Spleen (tissue), 11 donors: ENCODE measurements around the gene TBX10. TPM values are rescaled to one million over a fixed set of nuclear protein-coding genes. Genes with fewer than 3 reads are reported as not detected.

Source experiments
- DNase-seq: peaks from one replicate; pipeline ENCODE4 v3.0.0-alpha.2; 2020
- H3K27ac ChIP-seq, 8 donors: fragments of 200-600 bp; sonication (generic) in 7 of 8; 1 replicate in 4 of 8; 2 replicates in 4 of 8; pipeline versions ENCODE4 v1.5.0 to v1.8.0; 2016 to 2021; ENCODE audit warnings: inconsistent platforms in 4 of 8, mild to moderate bottlenecking in 4 of 8, moderate library complexity in 1 of 8
- H3K27me3 ChIP-seq, 7 donors: fragments of 200-600 bp; sonication (generic) in 6 of 7; replicated peaks in 1 of 7; 1 replicate in 4 of 7; 2 replicates in 3 of 7; pipeline versions ENCODE4 v1.5.0 to v1.8.0; 2016 to 2021; ENCODE audit warnings: inconsistent platforms in 3 of 7, mild to moderate bottlenecking in 1 of 7
- H3K36me3 ChIP-seq, 6 donors: fragments of 200-600 bp; sonication (generic) in 5 of 6; 1 replicate in 4 of 6; 2 replicates in 2 of 6; pipeline versions ENCODE4 v1.5.0 to v1.8.0; 2016 to 2021; ENCODE audit warnings: inconsistent platforms in 2 of 6
- H3K4me1 ChIP-seq, 6 donors: fragments of 200-600 bp; sonication (generic) in 5 of 6; 1 replicate in 3 of 6; 2 replicates in 3 of 6; pipeline versions ENCODE4 v1.5.0 to v1.8.0; 2016 to 2021; ENCODE audit warnings: inconsistent platforms in 3 of 6
- H3K4me3 ChIP-seq, 8 donors: fragments of 200-600 bp; sonication (generic) in 7 of 8; 1 replicate in 4 of 8; 2 replicates in 4 of 8; pipeline versions ENCODE4 v1.5.0 to v1.8.0; 2016 to 2021; ENCODE audit warnings: inconsistent platforms in 4 of 8, mild to moderate bottlenecking in 4 of 8, moderate library complexity in 2 of 8
- H3K9me3 ChIP-seq, 8 donors: fragments of 200-600 bp; sonication (generic) in 7 of 8; 1 replicate in 4 of 8; 2 replicates in 4 of 8; pipeline versions ENCODE4 v1.5.0 to v1.8.0; 2016 to 2021; ENCODE audit warnings: inconsistent platforms in 4 of 8
- POLR2A ChIP-seq, 3 donors: fragments of 450-650 bp; IDR thresholded peaks; one replicate each; pipeline ENCODE4 v1.5.1; 2017; ENCODE audit warnings: antibody characterized with exemption in 3 of 3, mild to moderate bottlenecking in 1 of 3
- POLR2AphosphoS5 ChIP-seq, 3 donors: sonication (generic); formaldehyde crosslinking; IDR thresholded peaks; one replicate each; pipeline ENCODE4 v1.5.1; 2017; ENCODE audit warnings: antibody characterized with exemption in 3 of 3
- WGBS, 5 donors: extraction: QIAGEN DNeasy Blood & Tissue Kit in 3 of 5; methylation state at CpG; one replicate each; pipeline versions ENCODE4 v1.1.5 to v1.1.7; 2013 to 2018; 5-methylcytosine and 5-hydroxymethylcytosine counted together
- intact Hi-C: fragments of 100-400 bp; cut with DNase I; formaldehyde crosslinking; loops from one replicate; pipeline ENCODE4 v1.15.0; 2023; ENCODE audit warnings: low total_unique reads
- polyA plus RNA-seq, 3 donors: library from polyadenylated mRNA; stranded (reverse); fragments of 200-250 nt; gene quantifications; one replicate each; pipeline ENCODE4 v1.2.1, GENCODE V29; 2013
- total RNA-seq, 7 donors: library from RNA; depleted of rRNA in 3 of 7; stranded (reverse); fragments of >200 nt in 3 of 7; fragmentation: NEBNext Ultra II Directional in 4 of 7; extraction: Animal tissue kit (Norgen Biotek cat#: 25700) in 4 of 7; gene quantifications; one replicate each; pipeline versions ENCODE4 v1.1.0 to v1.2.1, GENCODE V29; 2016 to 2021
- TF ChIP-seq, protein P1 (sequence below), 11 experiments: fragments of 200-600 bp in 7 of 11; fragments of 450-650 bp in 4 of 11; sonication (generic) in 4 of 11; IDR thresholded peaks in 8 of 11; conservative IDR thresholded peaks in 3 of 11; 1 replicate in 7 of 11; 2 replicates in 4 of 11; pipeline versions ENCODE4 v1.4.0 to v1.8.0; 2016 to 2021; ENCODE audit warnings: antibody characterized with exemption in 11 of 11, inconsistent platforms in 4 of 11, mild to moderate bottlenecking in 1 of 11
- donor health status: healthy with polysubstance abuse.
- donor health status: DM: no; HTN: no; CAD: no; lungs with moderate emphysema.
- donor health status: DM: no; HTN: no; CAD: no.
- donor health status: Bipolar disorder and iron deficiency.
- donor health status: healthy.
- donor health status: DM: no; HTN: no; CAD: no.
- donor health status: DM: yes; HTN: yes; CAD: no.

TBX10 gene
- total and polyA plus RNA-seq, 10 donors: 0.08 TPM; not detected in 9

DNA sequence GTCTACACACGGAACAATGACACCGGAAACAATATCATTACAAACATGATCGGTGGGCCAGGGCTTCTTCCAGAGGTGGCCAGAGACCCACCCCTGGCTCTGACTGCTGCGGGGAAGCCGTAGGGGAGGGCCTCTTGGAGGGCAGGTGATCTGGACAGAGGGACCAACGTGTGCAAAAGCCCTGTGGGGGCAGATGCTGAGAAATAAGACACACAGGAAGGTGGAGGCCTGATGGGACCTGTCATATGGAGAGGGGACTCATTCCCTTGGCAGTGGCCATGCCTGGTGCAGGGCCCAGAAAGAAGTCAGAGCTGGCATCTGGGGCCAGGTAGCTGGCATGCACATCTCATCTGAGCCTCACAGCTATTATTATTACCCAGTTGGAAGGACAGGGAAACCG, 33.8 kb upstream of the TBX10 start:
- Histone ChIP-seq H3K9me3 (peaks cover 0 to 11% (median 0%) of the 10 kb centered on the region in 8 donors), H3K36me3 (no peaks in the 10 kb centered on the region), H3K4me1 (peaks cover 0 to 4% (median under 1%) of the 10 kb centered on the region in 6 donors), H3K27ac (no peak overlapping the region), H3K27me3 (peaks cover 0 to 52% (median 5%) of the 10 kb centered on the region in 7 donors), H3K4me3 (no peak overlapping the region)
- intact Hi-C loops: no loop called here
- WGBS, 5 donors: 68 to 87% (median 84%) methylated on average over 6 to 7 of the region's 7 CpGs
- DNase-seq: no peak
- no peak for TF ChIP-seq POLR2A (IDR thresholded peaks at IDR 0.05)
- TF ChIP-seq, protein P1, sequence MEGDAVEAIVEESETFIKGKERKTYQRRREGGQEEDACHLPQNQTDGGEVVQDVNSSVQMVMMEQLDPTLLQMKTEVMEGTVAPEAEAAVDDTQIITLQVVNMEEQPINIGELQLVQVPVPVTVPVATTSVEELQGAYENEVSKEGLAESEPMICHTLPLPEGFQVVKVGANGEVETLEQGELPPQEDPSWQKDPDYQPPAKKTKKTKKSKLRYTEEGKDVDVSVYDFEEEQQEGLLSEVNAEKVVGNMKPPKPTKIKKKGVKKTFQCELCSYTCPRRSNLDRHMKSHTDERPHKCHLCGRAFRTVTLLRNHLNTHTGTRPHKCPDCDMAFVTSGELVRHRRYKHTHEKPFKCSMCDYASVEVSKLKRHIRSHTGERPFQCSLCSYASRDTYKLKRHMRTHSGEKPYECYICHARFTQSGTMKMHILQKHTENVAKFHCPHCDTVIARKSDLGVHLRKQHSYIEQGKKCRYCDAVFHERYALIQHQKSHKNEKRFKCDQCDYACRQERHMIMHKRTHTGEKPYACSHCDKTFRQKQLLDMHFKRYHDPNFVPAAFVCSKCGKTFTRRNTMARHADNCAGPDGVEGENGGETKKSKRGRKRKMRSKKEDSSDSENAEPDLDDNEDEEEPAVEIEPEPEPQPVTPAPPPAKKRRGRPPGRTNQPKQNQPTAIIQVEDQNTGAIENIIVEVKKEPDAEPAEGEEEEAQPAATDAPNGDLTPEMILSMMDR (IDR thresholded peaks at IDR 0.05 in 8 of 11, conservative IDR thresholded peaks at IDR 0.05 in 3 of 11): no peak
- no peak for TF ChIP-seq POLR2AphosphoS5 (IDR thresholded peaks at IDR 0.05)

DNA sequence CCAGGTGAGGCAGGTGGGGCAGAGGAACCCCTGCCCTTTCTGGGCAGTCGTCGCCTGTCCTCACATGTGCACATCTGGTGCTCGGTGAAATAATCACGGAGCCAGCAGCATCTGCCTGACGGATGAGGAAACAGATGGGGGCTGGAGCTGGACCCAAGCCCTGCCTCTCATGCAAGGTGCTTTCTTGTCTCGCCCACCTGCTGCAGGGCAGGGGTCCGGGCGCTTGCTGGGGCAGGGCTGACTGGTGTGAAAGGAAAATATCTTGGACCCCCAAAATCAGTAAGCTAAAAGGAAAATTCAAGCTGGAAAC, 31.6 kb upstream of the TBX10 start:
- intact Hi-C loops: no loop called here
- TF ChIP-seq, protein P1 (IDR thresholded peaks at IDR 0.05 in 8 of 11, conservative IDR thresholded peaks at IDR 0.05 in 3 of 11): no peak
- no peak for TF ChIP-seq POLR2A (IDR thresholded peaks at IDR 0.05)
- TF ChIP-seq POLR2AphosphoS5 (IDR thresholded peaks at IDR 0.05): no peak
- no peak overlapping the region for H3K4me3 ChIP-seq
- no peak overlapping the region for H3K27ac ChIP-seq
- peaks cover 0 to 52% (median 5%) of the 10 kb centered on the region in 7 donors for H3K27me3 ChIP-seq
- peaks cover 0 to 8% (median 0%) of the 10 kb centered on the region in 8 donors for H3K9me3 ChIP-seq
- H3K4me1 ChIP-seq: peaks cover 4 to 22% (median 18%) of the 10 kb centered on the region in 6 donors
- DNase-seq: no peak
- H3K36me3 ChIP-seq: no peaks in the 10 kb centered on the region
- 39 to 52% (median 42%) methylated on average over 8 of the region's 8 CpGs for WGBS, 5 donors

DNA sequence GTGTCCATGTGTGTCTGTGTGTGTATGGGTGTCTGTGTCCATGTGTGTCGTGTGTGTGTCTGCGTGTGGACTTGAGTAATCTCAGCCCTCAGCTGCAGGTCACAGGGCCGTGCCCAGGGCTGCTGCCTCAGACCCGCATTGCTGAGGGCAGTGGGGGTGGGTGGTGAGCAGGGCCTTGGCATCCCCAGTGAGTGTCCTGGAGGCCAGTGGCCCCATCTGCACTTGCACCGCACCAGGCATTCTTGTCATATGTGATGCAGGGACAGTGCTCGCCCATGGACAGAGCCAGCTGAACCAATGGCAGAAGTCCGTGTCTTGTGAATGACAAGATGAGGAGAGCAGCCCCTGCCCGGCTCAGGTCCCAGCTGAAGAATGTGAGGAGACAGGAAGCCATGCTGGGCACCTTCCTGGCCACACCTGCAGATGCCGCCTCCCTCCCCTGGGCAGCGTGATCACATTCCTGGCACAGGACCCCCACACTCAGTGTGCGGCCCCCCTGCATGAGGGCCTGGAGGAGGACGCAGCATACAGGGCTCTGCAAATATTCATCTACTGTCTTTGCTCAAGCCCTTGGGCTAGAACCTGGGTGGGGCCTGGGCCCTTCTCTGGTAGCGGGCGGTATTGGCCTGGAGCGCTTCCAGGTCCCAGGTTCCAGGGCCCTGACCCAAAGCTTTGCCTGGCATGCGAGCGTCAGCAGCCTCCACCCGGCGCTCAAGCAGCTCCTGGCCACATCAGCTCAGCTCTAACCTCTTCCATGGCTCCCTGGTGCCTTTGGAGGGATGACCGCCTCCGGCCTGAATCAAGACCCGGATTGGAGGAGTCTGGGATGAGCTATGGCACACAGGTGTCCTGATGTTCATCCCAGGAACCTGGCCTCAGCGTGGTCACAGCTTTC, 31.0 kb upstream of the TBX10 start:
- intact Hi-C loops: no loop called here
- Histone ChIP-seq H3K9me3 (peaks cover 0 to 2% (median 0%) of the 10 kb centered on the region in 8 donors), H3K27ac (no peak overlapping the region), H3K36me3 (no peaks in the 10 kb centered on the region), H3K4me1 (peaks cover 4 to 22% (median 18%) of the 10 kb centered on the region in 6 donors), H3K4me3 (no peak overlapping the region), H3K27me3 (peaks cover 0 to 48% (median 5%) of the 10 kb centered on the region in 7 donors)
- DNase-seq: no peak
- 70 to 83% (median 81%) methylated on average over 14 to 23 of the region's 23 CpGs for WGBS, 5 donors
- TF ChIP-seq POLR2AphosphoS5 (IDR thresholded peaks at IDR 0.05) (no peak), POLR2A (IDR thresholded peaks at IDR 0.05) (no peak)
- TF ChIP-seq, protein P1 (IDR thresholded peaks at IDR 0.05 in 8 of 11, conservative IDR thresholded peaks at IDR 0.05 in 3 of 11): no peak

DNA sequence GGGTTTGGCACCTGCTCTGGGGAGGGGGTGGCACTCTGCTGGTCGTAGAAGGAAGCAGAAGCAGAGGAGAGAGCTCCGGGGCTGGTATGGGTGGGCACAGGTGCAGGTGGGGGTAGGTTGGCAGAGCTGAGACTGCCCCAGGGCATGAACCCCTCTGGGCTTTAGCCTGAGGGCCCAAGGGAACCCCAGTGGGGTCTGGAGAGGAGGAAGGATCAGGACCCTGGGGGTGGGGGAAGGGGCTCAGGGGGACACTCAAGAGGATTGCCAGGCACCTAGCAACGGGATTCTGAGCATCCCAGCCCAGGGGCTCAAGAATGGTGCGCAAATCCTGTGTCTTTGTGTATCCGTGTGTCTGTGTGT, 28.6 kb upstream of the TBX10 start:
- no peak for DNase-seq
- Histone ChIP-seq H3K36me3 (no peaks in the 10 kb centered on the region), H3K4me1 (peaks cover 4 to 22% (median 18%) of the 10 kb centered on the region in 6 donors), H3K4me3 (no peak overlapping the region), H3K27me3 (peaks cover 0 to 25% (median 0%) of the 10 kb centered on the region in 7 donors), H3K27ac (no peak overlapping the region), H3K9me3 (no peaks in the 10 kb centered on the region)
- intact Hi-C loops: no loop called here
- WGBS, 5 donors: 47 to 58% (median 50%) methylated on average over 5 of the region's 5 CpGs
- TF ChIP-seq POLR2AphosphoS5 (IDR thresholded peaks at IDR 0.05) (no peak), POLR2A (IDR thresholded peaks at IDR 0.05) (no peak)
- TF ChIP-seq, protein P1 (IDR thresholded peaks at IDR 0.05 in 8 of 11, conservative IDR thresholded peaks at IDR 0.05 in 3 of 11): no peak
